ENCODE data around the gene PCDHGC4. TPM values are rescaled to one million over a fixed set of nuclear protein-coding genes. Genes with fewer than 3 reads are reported as not detected.

The PCDHGC4 gene
- total RNA-seq: not detected
- not detected for polyA plus RNA-seq

- ChIA-PET POLR2A (no interaction called here), CTCF (interaction anchor here (1.1 kb wide), 1 partner anchor 35 kb away, joined by 3 read pairs; no protein-coding TSS in a partner anchor)
- DNase-seq: no peak
- Histone ChIP-seq H3K9me3 (ENCODE audit: low read length) (no peaks in the 10 kb centered on the region), H3K4me3 (ENCODE audit: low read length) (no peak within 1 kb of the TSS), H3K4me1 (ENCODE audit: insufficient read depth, low read length) (no peaks in the 10 kb centered on the region), H3K27ac (ENCODE audit: low read depth, low read length) (no peak within 1 kb of the TSS), H3K27me3 (ENCODE audit: insufficient read depth, low read length, poor library complexity, severe bottlenecking) (peaks cover 33% of the 10 kb centered on the region), H3K36me3 (ENCODE audit: insufficient read depth, low read length) (no peaks in the 10 kb centered on the region)
- Mint-ChIP-seq H3K36me3 (no peaks in the 10 kb centered on the region), H3K4me1 (peaks cover 8 to 14% (median 10%) of the 10 kb centered on the region in 3 donors), H3K27ac (no peak within 1 kb of the TSS), H3K9me3 (peaks cover 0 to 6% (median 3%) of the 10 kb centered on the region in 5 donors), H3K4me3 (peak within 1 kb of the TSS in 6 of 7 donors; percentile 5 to 68 (median 34)), H3K27me3 (peaks cover 69 to 94% of the 10 kb centered on the region in 2 donors)
These were observed at the start of gene PCDHGC4 for GRCh38 chr5:141484641-141485311. PCDHGC4 (plus strand) TSS chr5:141485030; CDS start chr5:141485174, 144 bp downstream.

- no peak for DNase-seq
- Histone ChIP-seq H3K4me1 (ENCODE audit: insufficient read depth, low read length) (no peaks in the 10 kb centered on the region), H3K36me3 (ENCODE audit: insufficient read depth, low read length) (no peaks in the 10 kb centered on the region), H3K27ac (ENCODE audit: low read depth, low read length) (no peak overlapping the region), H3K9me3 (ENCODE audit: low read length) (no peaks in the 10 kb centered on the region), H3K27me3 (ENCODE audit: insufficient read depth, low read length, poor library complexity, severe bottlenecking) (no peaks in the 10 kb centered on the region), H3K4me3 (ENCODE audit: low read length) (no peak overlapping the region)
- Mint-ChIP-seq H3K36me3 (no peaks in the 10 kb centered on the region), H3K27ac (no peak overlapping the region), H3K27me3 (peaks cover 32 to 47% of the 10 kb centered on the region in 2 donors), H3K9me3 (peaks cover 0 to 26% (median 22%) of the 10 kb centered on the region in 5 donors), H3K4me1 (no peaks in the 10 kb centered on the region), H3K4me3 (no peak overlapping the region)
- POLR2A ChIA-PET: no interaction called here
- CTCF ChIA-PET: no interaction called here
These were observed 47.6 kb upstream of the PCDHGC4 start for GRCh38 chr5:141437221-141437620.

GRCh38 chr5:141439411-141440141, 45.3 kb upstream of the PCDHGC4 start:
- H3K4me1 ChIP-seq (ENCODE audit: insufficient read depth, low read length): no peaks in the 10 kb centered on the region
- Mint-ChIP-seq H3K27me3 (peaks cover 17 to 31% of the 10 kb centered on the region in 2 donors), H3K9me3 (peaks cover 0 to 12% (median 6%) of the 10 kb centered on the region in 5 donors), H3K4me3 (no peak overlapping the region), H3K36me3 (no peaks in the 10 kb centered on the region), H3K4me1 (no peaks in the 10 kb centered on the region), H3K27ac (no peak overlapping the region)
- no peak overlapping the region for H3K4me3 ChIP-seq (ENCODE audit: low read length)
- no peak for DNase-seq
- H3K9me3 ChIP-seq (ENCODE audit: low read length): no peaks in the 10 kb centered on the region
- H3K27ac ChIP-seq (ENCODE audit: low read depth, low read length): no peak overlapping the region
- CTCF ChIA-PET: no interaction called here
- H3K36me3 ChIP-seq (ENCODE audit: insufficient read depth, low read length): no peaks in the 10 kb centered on the region
- H3K27me3 ChIP-seq (ENCODE audit: insufficient read depth, low read length, poor library complexity, severe bottlenecking): no peaks in the 10 kb centered on the region
- POLR2A ChIA-PET: no interaction called here

GRCh38 chr5:141440341-141440740, 44.5 kb upstream of the PCDHGC4 start:
- H3K4me3 Mint-ChIP-seq: no peak overlapping the region
- peaks cover 15 to 25% of the 10 kb centered on the region in 2 donors for H3K27me3 Mint-ChIP-seq
- no peak overlapping the region for H3K27ac Mint-ChIP-seq
- Histone ChIP-seq H3K27me3 (ENCODE audit: insufficient read depth, low read length, poor library complexity, severe bottlenecking) (no peaks in the 10 kb centered on the region), H3K9me3 (ENCODE audit: low read length) (no peaks in the 10 kb centered on the region), H3K4me3 (ENCODE audit: low read length) (no peak overlapping the region), H3K36me3 (ENCODE audit: insufficient read depth, low read length) (no peaks in the 10 kb centered on the region), H3K4me1 (ENCODE audit: insufficient read depth, low read length) (no peaks in the 10 kb centered on the region), H3K27ac (ENCODE audit: low read depth, low read length) (no peak overlapping the region)
- ChIA-PET CTCF (no interaction called here), POLR2A (no interaction called here)
- no peaks in the 10 kb centered on the region for H3K36me3 Mint-ChIP-seq
- H3K9me3 Mint-ChIP-seq: peaks cover 0 to 12% (median 6%) of the 10 kb centered on the region in 5 donors
- H3K4me1 Mint-ChIP-seq: no peaks in the 10 kb centered on the region
- no peak for DNase-seq

GRCh38 chr5:141441571-141442170, 43.2 kb upstream of the PCDHGC4 start:
- CTCF ChIA-PET: no interaction called here
- Histone ChIP-seq H3K27me3 (ENCODE audit: insufficient read depth, low read length, poor library complexity, severe bottlenecking) (no peaks in the 10 kb centered on the region), H3K36me3 (ENCODE audit: insufficient read depth, low read length) (no peaks in the 10 kb centered on the region), H3K4me3 (ENCODE audit: low read length) (no peak overlapping the region), H3K4me1 (ENCODE audit: insufficient read depth, low read length) (no peaks in the 10 kb centered on the region), H3K27ac (ENCODE audit: low read depth, low read length) (no peak overlapping the region), H3K9me3 (ENCODE audit: low read length) (no peaks in the 10 kb centered on the region)
- H3K36me3 Mint-ChIP-seq: no peaks in the 10 kb centered on the region
- no peak overlapping the region for H3K27ac Mint-ChIP-seq
- peaks cover 12 to 26% of the 10 kb centered on the region in 2 donors for H3K27me3 Mint-ChIP-seq
- H3K9me3 Mint-ChIP-seq: peaks cover 0 to 12% (median 6%) of the 10 kb centered on the region in 5 donors
- H3K4me1 Mint-ChIP-seq: no peaks in the 10 kb centered on the region
- POLR2A ChIA-PET: no interaction called here
- no peak overlapping the region for H3K4me3 Mint-ChIP-seq
- no peak for DNase-seq

GRCh38 chr5:141465351-141465750, 19.5 kb upstream of the PCDHGC4 start:
- ChIA-PET POLR2A (no interaction called here), CTCF (no interaction called here)
- no peaks in the 10 kb centered on the region for H3K27me3 ChIP-seq (ENCODE audit: insufficient read depth, low read length, poor library complexity, severe bottlenecking)

GRCh38 chr5:141475625-141476131, 9.2 kb upstream of the PCDHGC4 start, which contains the start of gene PCDHGC3:
PCDHGC3 (plus strand) TSS chr5:141475966; CDS start chr5:141476117, 151 bp downstream.
- Mint-ChIP-seq H3K4me3 (peak within 1 kb of the TSS; percentile 60 to 89 (median 82)), H3K27me3 (peaks cover 25 to 65% of the 10 kb centered on the region in 2 donors), H3K4me1 (peaks cover 21 to 30% (median 22%) of the 10 kb centered on the region in 3 donors), H3K27ac (peak within 1 kb of the TSS in 1 of 8 donors; percentile 6), H3K36me3 (no peaks in the 10 kb centered on the region), H3K9me3 (peaks cover 0 to 4% (median 0%) of the 10 kb centered on the region in 5 donors)
- no peak for DNase-seq
- H3K36me3 ChIP-seq (ENCODE audit: insufficient read depth, low read length): no peaks in the 10 kb centered on the region
- CTCF ChIA-PET: interaction anchor here (0.6 to 0.8 kb wide), 2 partner anchors 37 to 40 kb away, joined by 3 read pairs; no protein-coding TSS in a partner anchor
- peaks cover 11% of the 10 kb centered on the region for H3K4me1 ChIP-seq (ENCODE audit: insufficient read depth, low read length)
- POLR2A ChIA-PET: no interaction called here
- H3K9me3 ChIP-seq (ENCODE audit: low read length): no peaks in the 10 kb centered on the region
- no peak within 1 kb of the TSS for H3K27ac ChIP-seq (ENCODE audit: low read depth, low read length)
- H3K27me3 ChIP-seq (ENCODE audit: insufficient read depth, low read length, poor library complexity, severe bottlenecking): peaks cover 23% of the 10 kb centered on the region
- peak within 1 kb of the TSS; percentile 39 for H3K4me3 ChIP-seq (ENCODE audit: low read length)

More at GRCh38 chr5:141465351-141465750, 19.5 kb upstream of the PCDHGC4 start:
- Histone ChIP-seq H3K36me3 (ENCODE audit: insufficient read depth, low read length) (no peaks in the 10 kb centered on the region), H3K4me3 (ENCODE audit: low read length) (no peak overlapping the region), H3K27ac (ENCODE audit: low read depth, low read length) (no peak overlapping the region), H3K9me3 (ENCODE audit: low read length) (no peaks in the 10 kb centered on the region), H3K4me1 (ENCODE audit: insufficient read depth, low read length) (no peaks in the 10 kb centered on the region)
- H3K36me3 Mint-ChIP-seq: peaks cover 0 to 4% (median 0%) of the 10 kb centered on the region in 3 donors
- H3K27ac Mint-ChIP-seq: no peak overlapping the region
- no peak overlapping the region for H3K4me3 Mint-ChIP-seq
- no peak for DNase-seq
- H3K9me3 Mint-ChIP-seq: peaks cover 5 to 13% (median 12%) of the 10 kb centered on the region in 5 donors
- no peaks in the 10 kb centered on the region for H3K4me1 Mint-ChIP-seq
- H3K27me3 Mint-ChIP-seq: peaks cover 13 to 25% of the 10 kb centered on the region in 2 donors

Data from CD8-positive, alpha-beta memory T cell (primary cell).